ENCODE results near the gene C3orf52.

DNA sequence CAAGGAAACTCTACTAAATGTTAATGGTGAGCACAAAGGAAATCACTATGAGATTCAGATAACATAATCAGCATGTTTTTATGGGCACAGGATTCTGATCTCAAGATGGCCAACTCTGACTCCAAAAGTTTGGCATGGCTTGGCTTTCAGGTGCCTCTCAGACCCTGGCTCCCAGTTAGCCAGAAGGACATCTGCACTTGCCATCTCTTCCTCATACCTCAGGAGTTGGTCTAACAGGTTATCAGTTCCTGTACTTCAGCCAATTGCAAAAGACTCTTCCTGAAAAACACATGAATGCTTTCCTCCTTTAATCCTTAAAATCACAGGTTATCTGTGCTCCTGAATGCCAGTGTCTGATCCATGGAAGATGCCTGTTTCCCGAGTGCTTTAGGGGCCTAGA is 26.7 kb upstream of the C3orf52 start:
- TF ChIP-seq, protein P1, sequence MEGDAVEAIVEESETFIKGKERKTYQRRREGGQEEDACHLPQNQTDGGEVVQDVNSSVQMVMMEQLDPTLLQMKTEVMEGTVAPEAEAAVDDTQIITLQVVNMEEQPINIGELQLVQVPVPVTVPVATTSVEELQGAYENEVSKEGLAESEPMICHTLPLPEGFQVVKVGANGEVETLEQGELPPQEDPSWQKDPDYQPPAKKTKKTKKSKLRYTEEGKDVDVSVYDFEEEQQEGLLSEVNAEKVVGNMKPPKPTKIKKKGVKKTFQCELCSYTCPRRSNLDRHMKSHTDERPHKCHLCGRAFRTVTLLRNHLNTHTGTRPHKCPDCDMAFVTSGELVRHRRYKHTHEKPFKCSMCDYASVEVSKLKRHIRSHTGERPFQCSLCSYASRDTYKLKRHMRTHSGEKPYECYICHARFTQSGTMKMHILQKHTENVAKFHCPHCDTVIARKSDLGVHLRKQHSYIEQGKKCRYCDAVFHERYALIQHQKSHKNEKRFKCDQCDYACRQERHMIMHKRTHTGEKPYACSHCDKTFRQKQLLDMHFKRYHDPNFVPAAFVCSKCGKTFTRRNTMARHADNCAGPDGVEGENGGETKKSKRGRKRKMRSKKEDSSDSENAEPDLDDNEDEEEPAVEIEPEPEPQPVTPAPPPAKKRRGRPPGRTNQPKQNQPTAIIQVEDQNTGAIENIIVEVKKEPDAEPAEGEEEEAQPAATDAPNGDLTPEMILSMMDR (IDR thresholded peaks at IDR 0.05), result no peak
- no peak for TF ChIP-seq POLR2A (IDR thresholded peaks at IDR 0.05)
- no peak for TF ChIP-seq POLR2AphosphoS5 (IDR thresholded peaks at IDR 0.05)

Measured in prostate gland (tissue), 2 donors.